Tibial artery (tissue), 4 donors: ENCODE results near the gene CTAG1A.
"Not testable (repeated sequence)": the region's sequence is repeated elsewhere in the genome, so short reads cannot be mapped to it uniquely, and the experiment has no call there.

Experiments
- DNase-seq, 2 donors: peaks; one replicate each; pipeline ENCODE4 v3.0.0-alpha.2; 2019
- H3K27ac ChIP-seq, 2 donors: fragments of 200-600 bp; sonication (generic) in 1 of 2; 1 replicate in 1 of 2; 2 replicates in 1 of 2; pipeline ENCODE4 v1.5.1; 2018 to 2019; ENCODE audit warnings: mild to moderate bottlenecking in 1 of 2
- H3K27me3 ChIP-seq, 2 donors: fragments of 200-600 bp; sonication (generic) in 1 of 2; one replicate each; pipeline versions ENCODE4 v1.5.1 to v1.6.0; 2016 to 2019
- H3K36me3 ChIP-seq, 3 donors: fragments of 200-600 bp; sonication (generic) in 2 of 3; one replicate each; pipeline ENCODE4 v1.5.1; 2016 to 2019; ENCODE audit warnings: mild to moderate bottlenecking in 2 of 3
- H3K4me1 ChIP-seq, 4 donors: fragments of 200-600 bp; sonication (generic) in 2 of 4; 1 replicate in 3 of 4; 2 replicates in 1 of 4; pipeline ENCODE4 v1.5.1; 2016 to 2019
- H3K4me3 ChIP-seq, 2 donors: fragments of 200-600 bp; sonication (generic) in 1 of 2; 1 replicate in 1 of 2; 2 replicates in 1 of 2; pipeline ENCODE4 v1.5.1; 2018 to 2019; ENCODE audit warnings: mild to moderate bottlenecking in 2 of 2
- H3K9me3 ChIP-seq, 3 donors: fragments of 200-600 bp; sonication (generic) in 1 of 3; one replicate each; pipeline ENCODE4 v1.5.1; 2016 to 2019
- CTCF ChIP-seq, 2 experiments: fragments of 200-600 bp in 1 of 2; fragments of 450-650 bp in 1 of 2; IDR thresholded peaks; one replicate each; pipeline ENCODE4 v1.5.1; 2017 to 2019; ENCODE audit warnings: antibody characterized with exemption in 2 of 2, mild to moderate bottlenecking in 1 of 2, moderate library complexity in 1 of 2
- intact Hi-C: fragments of 100-400 bp; cut with DNase I; formaldehyde crosslinking; loops from one replicate; pipeline ENCODE4 v1.15.0; 2023; ENCODE audit warnings: low total_unique reads

The CTAG1A gene

GRCh38 chrX:154547245-154548027 is 37.5 kb upstream of the CTAG1A start, which contains the start of gene IKBKG:
IKBKG (plus strand) TSS chrX:154547620; CDS start chrX:154552003, 4,383 bp downstream.
- no peaks in the 10 kb centered on the region for H3K27me3 ChIP-seq
- peak; percentile 87 to 94 for DNase-seq
- H3K9me3 ChIP-seq: no peaks in the 10 kb centered on the region
- H3K27ac ChIP-seq: peak within 1 kb of the TSS; percentile 80 to 92
- intact Hi-C loops: no loop called here
- peak within 1 kb of the TSS; percentile 63 to 70 for H3K4me3 ChIP-seq
- H3K36me3 ChIP-seq: no peaks in the 10 kb centered on the region
- no peak for TF ChIP-seq CTCF (IDR thresholded peaks at IDR 0.05)
- H3K4me1 ChIP-seq: peaks cover 0 to 61% (median 17%) of the 10 kb centered on the region in 4 donors

GRCh38 chrX:154548028-154548316 is 37.0 kb upstream of the CTAG1A start:
- peaks cover 0 to 56% (median 14%) of the 10 kb centered on the region in 4 donors for H3K4me1 ChIP-seq
- intact Hi-C loops: no loop called here
- no peaks in the 10 kb centered on the region for H3K9me3 ChIP-seq
- peaks cover 0 to 3% (median 2%) of the 10 kb centered on the region in 3 donors for H3K36me3 ChIP-seq
- TF ChIP-seq CTCF (IDR thresholded peaks at IDR 0.05): no peak
- DNase-seq: no peak
- peak overlapping the region; percentile 63 to 70 for H3K4me3 ChIP-seq
- peak overlapping the region; percentile 80 to 92 for H3K27ac ChIP-seq
- no peaks in the 10 kb centered on the region for H3K27me3 ChIP-seq

DNA sequence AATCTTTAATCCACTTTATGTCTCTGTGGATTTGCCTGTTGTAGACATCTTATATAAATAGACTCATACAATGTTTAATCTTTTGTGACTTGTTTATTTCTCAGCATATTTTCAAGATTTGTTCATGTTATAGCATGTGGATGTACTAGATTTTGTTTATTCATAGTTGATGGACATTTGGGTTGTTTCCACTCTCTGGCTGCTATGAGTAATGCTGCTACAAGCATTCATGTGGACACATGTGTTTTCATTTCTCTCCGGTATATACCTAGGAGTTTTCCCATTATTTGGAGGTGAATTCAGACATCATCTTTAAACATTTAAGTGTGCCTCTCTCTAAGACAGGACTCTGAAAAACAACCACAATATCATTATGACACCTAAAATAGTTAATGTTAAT is 35.2 kb upstream of the CTAG1A start:
- Histone ChIP-seq H3K27me3 (no peaks in the 10 kb centered on the region), H3K9me3 (no peaks in the 10 kb centered on the region), H3K27ac (no peak overlapping the region), H3K4me3 (no peak overlapping the region), H3K36me3 (peaks cover 0 to 18% (median 10%) of the 10 kb centered on the region in 3 donors), H3K4me1 (peaks cover 0 to 38% (median 13%) of the 10 kb centered on the region in 4 donors)
- DNase-seq: no peak
- TF ChIP-seq CTCF (IDR thresholded peaks at IDR 0.05): no peak
- intact Hi-C loops: no loop called here

DNA sequence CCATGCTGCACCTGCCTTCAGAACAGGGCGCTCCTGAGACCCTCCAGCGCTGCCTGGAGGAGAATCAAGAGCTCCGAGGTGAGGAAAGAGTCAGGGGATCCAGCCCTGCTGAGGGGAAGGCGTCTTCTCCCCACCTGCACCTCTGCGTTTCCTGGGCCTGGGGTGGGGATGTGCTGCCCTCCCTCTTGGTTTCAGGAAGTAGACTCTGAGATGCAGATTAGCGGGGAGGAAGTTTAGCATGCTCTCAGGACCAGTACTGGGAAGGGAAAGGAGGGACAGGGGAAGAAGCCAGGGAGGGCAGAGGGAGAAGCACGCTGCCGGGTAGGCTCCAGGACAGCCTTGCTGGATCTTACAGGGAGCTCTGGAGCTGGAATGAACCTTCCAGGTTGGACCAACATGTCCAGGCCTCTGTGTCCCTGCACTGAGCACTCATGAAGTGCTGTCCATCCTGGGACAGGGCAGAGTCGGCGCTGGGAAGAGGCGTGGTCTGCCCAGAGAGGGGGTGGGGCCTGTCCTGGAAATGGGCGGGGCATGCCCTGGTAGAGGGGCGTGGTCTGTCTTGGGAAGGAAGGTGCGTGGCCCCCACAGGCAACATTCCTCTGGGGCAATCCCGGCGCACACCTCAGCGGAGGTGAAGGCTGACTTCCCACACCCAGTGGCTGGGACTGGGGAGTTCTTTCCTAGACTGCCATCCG is 32.7 kb upstream of the CTAG1A start:
- peaks cover 0 to 28% (median 10%) of the 10 kb centered on the region in 3 donors for H3K36me3 ChIP-seq
- H3K27ac ChIP-seq, H3K27me3 ChIP-seq, H3K9me3 ChIP-seq, DNase-seq, intact Hi-C loops, H3K4me3 ChIP-seq: not testable (repeated sequence)
- H3K4me1 ChIP-seq: peaks cover 0 to 23% (median 9%) of the 10 kb centered on the region in 4 donors

- H3K4me3 ChIP-seq, intact Hi-C loops, DNase-seq, H3K4me1 ChIP-seq, H3K27ac ChIP-seq, H3K9me3 ChIP-seq, H3K27me3 ChIP-seq: not testable (repeated sequence)
- H3K36me3 ChIP-seq: peaks cover 0 to 23% (median 5%) of the 10 kb centered on the region in 3 donors
Measured at GRCh38 chrX:154558060-154558690, 26.8 kb upstream of the CTAG1A start.

- H3K4me3 ChIP-seq, H3K4me1 ChIP-seq, H3K27me3 ChIP-seq, H3K27ac ChIP-seq, H3K9me3 ChIP-seq, DNase-seq, intact Hi-C loops: not testable (repeated sequence)
- H3K36me3 ChIP-seq: peaks cover 0 to 16% (median 0%) of the 10 kb centered on the region in 3 donors
Measured at GRCh38 chrX:154558896-154559295, 26.0 kb upstream of the CTAG1A start.

GRCh38 chrX:154560326-154560725 is 24.6 kb upstream of the CTAG1A start:
- H3K27ac ChIP-seq, intact Hi-C loops, DNase-seq, H3K4me1 ChIP-seq, H3K27me3 ChIP-seq, H3K9me3 ChIP-seq, H3K4me3 ChIP-seq, H3K36me3 ChIP-seq: not testable (repeated sequence)

DNA sequence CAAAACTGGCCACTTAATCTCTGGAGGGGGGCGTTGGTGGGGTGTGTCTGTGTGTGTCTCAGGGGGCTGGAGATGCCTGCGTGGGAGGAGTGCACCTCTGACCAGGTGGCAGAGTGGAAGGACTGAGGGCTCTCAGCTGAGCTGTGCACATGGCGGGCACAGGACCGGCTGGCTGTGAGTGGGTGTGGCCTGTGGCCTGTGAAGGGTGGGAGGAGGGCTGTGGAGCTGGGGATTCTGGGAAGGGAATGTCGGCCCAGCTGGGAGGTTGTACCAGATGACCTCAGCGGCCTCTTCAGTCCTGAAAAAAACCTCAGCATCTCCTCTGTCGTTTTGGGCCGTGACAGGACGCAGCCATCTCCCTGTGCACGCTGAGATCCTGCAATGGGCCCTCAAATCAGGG is 22.6 kb upstream of the CTAG1A start:
- H3K27ac ChIP-seq, H3K27me3 ChIP-seq, H3K4me3 ChIP-seq, DNase-seq, H3K4me1 ChIP-seq, H3K9me3 ChIP-seq, H3K36me3 ChIP-seq, intact Hi-C loops: not testable (repeated sequence)

- H3K4me1 ChIP-seq, intact Hi-C loops, H3K4me3 ChIP-seq, H3K36me3 ChIP-seq, DNase-seq, H3K9me3 ChIP-seq, H3K27ac ChIP-seq, H3K27me3 ChIP-seq: not testable (repeated sequence)
Measured at GRCh38 chrX:154570361-154570760, 14.6 kb upstream of the CTAG1A start.

DNA sequence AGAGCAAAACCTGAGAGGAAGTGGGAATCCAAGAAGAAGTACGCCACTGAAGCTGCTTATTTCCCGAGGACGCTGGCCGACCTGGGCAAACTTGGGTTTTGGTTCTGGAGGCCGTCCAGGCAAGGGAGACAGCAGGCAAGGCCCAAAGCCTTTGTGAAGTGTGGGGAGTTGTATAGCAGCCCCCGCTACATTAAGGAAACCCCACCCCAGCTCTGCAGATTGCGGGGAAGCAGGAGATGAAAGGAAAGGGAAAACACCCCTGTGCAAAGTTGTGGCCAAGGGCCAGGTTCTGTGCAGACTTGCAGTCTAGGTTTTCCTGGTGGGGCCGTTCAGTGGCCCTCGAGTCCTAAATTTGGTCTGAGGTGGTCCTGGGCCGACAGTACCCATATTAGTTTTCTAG is 11.9 kb upstream of the CTAG1A start:
- H3K36me3 ChIP-seq, H3K27ac ChIP-seq, H3K4me3 ChIP-seq, DNase-seq, intact Hi-C loops, H3K4me1 ChIP-seq, H3K9me3 ChIP-seq, H3K27me3 ChIP-seq: not testable (repeated sequence)

- H3K4me1 ChIP-seq, H3K27me3 ChIP-seq, H3K36me3 ChIP-seq, DNase-seq, H3K4me3 ChIP-seq, H3K9me3 ChIP-seq, H3K27ac ChIP-seq, intact Hi-C loops: not testable (repeated sequence)
Measured at GRCh38 chrX:154575076-154575475, 9.9 kb upstream of the CTAG1A start.
